ENCODE results near the gene OR6C2.
"Not testable (repeated sequence)": the region's sequence is repeated elsewhere in the genome, so short reads cannot be mapped to it uniquely, and the experiment has no call there.

Gene OR6C2

DNA sequence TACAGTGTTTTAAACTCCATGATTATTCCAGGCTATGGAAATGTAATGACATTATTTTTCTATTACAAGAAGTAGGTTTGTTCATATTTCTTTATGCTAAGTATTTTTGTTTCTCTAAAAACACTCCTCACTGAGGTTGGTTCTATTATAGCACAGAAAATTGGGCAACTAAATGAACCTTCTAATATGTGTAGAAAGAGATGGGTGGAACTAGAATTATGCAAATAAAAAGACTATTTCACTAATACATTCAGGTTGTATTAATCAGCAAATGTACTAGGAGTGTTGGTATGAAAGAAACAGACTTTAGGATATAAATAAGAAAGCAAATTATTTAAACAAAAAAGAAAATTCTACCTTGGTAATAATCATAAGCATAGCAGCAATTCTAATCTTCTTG is 4.9 kb downstream of the OR6C2 start:
- TF ChIP-seq, protein P1, sequence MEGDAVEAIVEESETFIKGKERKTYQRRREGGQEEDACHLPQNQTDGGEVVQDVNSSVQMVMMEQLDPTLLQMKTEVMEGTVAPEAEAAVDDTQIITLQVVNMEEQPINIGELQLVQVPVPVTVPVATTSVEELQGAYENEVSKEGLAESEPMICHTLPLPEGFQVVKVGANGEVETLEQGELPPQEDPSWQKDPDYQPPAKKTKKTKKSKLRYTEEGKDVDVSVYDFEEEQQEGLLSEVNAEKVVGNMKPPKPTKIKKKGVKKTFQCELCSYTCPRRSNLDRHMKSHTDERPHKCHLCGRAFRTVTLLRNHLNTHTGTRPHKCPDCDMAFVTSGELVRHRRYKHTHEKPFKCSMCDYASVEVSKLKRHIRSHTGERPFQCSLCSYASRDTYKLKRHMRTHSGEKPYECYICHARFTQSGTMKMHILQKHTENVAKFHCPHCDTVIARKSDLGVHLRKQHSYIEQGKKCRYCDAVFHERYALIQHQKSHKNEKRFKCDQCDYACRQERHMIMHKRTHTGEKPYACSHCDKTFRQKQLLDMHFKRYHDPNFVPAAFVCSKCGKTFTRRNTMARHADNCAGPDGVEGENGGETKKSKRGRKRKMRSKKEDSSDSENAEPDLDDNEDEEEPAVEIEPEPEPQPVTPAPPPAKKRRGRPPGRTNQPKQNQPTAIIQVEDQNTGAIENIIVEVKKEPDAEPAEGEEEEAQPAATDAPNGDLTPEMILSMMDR (IDR thresholded peaks at IDR 0.05; ENCODE audit: low read depth, low read length): no peak
- H3K4me3 ChIP-seq (ENCODE audit: low read depth, low read length): no peak overlapping the region
- in situ Hi-C loops (cut with HindIII; ENCODE audit: low sequenced_read_pairs): no loop called here
- DNase-seq (ENCODE audit: low read depth, low spot score): no peak

DNA sequence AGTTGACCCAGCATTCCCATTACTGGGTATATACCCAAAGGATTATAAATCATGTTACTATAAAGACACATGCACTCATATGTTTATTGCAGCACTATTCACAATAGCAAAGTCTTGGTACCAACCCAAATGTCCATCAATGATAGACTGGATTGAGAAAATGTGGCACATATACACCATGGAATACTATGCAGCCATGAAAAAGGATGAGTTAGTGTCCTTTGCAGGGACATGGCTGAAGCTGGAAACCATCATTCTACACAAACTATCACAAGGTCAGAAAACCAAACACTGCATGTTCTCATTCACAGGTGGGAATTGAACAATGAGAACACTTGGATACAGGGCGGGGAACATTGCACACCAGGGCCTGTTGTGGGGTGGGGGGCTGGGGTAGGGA is 21.1 kb downstream of the OR6C2 start:
- in situ Hi-C loops (cut with HindIII; ENCODE audit: low sequenced_read_pairs); H3K4me3 ChIP-seq (ENCODE audit: low read depth, low read length); DNase-seq (ENCODE audit: low read depth, low spot score): not testable (repeated sequence)

DNA sequence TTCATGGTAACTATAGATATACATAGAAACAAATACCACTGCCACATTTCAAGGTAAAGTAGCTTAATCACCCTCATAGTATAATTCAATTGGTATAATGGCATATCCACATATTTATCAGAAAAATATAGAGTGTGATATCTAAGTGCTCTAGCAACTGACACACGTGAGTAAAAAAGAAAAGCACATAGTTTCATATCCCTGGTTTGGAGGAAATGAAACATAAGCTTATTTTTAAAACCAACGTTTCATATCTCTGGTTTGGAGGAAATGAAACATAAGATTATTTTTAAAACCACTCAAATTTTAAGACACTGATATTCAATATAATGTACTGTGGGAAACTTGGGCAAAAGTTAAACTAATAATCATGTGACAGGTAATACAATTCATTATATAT is 24.0 kb downstream of the OR6C2 start:
- in situ Hi-C loops (cut with HindIII; ENCODE audit: low sequenced_read_pairs): no loop called here
- DNase-seq (ENCODE audit: low read depth, low spot score): no peak
- TF ChIP-seq, protein P1 (IDR thresholded peaks at IDR 0.05; ENCODE audit: low read depth, low read length): no peak
- no peak overlapping the region for H3K4me3 ChIP-seq (ENCODE audit: low read depth, low read length)

DNA sequence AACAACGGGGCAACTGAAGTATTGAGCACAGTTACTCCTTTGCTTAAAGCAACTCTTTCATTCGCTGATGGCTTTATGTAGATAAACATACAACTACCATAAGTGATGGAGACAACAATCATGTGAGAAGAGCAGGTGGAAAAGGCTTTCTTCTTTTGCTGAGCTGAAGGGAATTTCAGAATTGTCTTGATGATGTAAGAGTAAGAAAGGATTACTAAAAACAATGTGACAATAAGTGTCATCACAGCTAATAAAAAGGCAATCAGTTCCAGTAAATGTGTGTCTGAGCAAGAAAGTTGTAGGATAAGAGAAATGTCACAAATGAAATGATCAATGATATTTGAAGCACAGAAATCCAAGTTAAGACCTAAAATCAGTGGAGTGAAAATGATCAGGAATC is 25.4 kb downstream of the OR6C2 start:
- H3K4me3 ChIP-seq (ENCODE audit: low read depth, low read length): no peak overlapping the region
- no peak for DNase-seq (ENCODE audit: low read depth, low spot score)
- TF ChIP-seq, protein P1 (IDR thresholded peaks at IDR 0.05; ENCODE audit: low read depth, low read length): no peak
- in situ Hi-C loops (cut with HindIII; ENCODE audit: low sequenced_read_pairs): no loop called here

DNA sequence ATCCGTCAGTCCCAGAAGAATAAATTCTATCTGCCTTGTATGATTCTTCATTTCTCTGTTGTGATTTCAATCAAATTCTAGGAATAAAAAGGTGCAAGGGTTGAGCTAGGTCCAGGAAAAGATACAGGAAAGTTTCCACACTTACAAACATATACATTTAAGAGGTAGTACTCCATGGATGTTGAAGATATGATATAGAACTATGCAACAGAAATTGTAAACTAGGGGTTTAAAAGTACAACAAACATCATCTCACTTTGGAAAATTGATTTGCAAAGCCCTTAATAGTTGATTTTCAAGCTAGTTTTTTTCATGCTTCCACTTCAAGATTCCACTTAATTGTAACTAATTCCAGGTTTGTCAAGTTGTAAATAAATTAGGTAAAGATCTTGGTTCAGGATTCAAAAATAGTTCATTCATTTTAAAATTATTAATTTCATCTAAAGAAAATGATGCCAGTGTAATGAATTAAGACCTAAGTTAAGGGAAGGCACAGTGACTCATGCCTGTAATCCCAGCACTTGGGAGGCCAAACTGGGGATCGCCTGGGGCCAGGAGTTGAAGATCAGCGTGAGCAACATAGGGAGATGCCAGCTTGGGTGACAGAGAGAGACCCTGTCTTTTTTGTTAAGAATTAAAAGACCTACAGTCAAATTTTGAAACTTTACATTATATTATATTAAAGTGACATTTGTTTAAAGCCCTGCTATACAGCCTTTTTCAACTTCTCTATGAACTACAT is 26.4 kb downstream of the OR6C2 start, which contains the start of gene OR6C70:
Gene OR6C70, minus strand, starts transcription at position 51 of the 742 bp plus-strand sequence. Its CDS starts 0 bp downstream, at position 51.
- no peak within 1 kb of the TSS for H3K4me3 ChIP-seq (ENCODE audit: low read depth, low read length)
- in situ Hi-C loops (cut with HindIII; ENCODE audit: low sequenced_read_pairs): no loop called here
- TF ChIP-seq, protein P1 (IDR thresholded peaks at IDR 0.05; ENCODE audit: low read depth, low read length): no peak
- DNase-seq (ENCODE audit: low read depth, low spot score): no peak

DNA sequence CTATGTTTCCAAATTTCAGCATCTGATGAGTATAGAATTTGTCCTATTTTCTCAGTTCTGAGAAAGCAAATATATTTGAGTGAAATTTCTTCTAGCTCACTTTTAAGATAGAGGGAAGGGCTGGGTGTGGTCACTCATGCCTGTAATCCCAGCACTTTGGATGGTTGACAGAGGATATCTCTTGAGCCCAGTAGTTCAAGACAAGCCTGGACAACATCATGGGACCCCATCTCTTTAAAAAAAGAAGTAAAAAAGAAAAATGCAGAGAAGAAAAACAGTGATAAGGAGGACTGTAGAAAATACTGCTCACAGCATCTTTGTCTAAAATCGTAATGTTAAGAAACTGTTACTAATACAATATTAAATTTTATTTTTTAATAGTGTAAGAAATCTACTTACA is 28.4 kb downstream of the OR6C2 start:
- H3K4me3 ChIP-seq (ENCODE audit: low read depth, low read length): no peak overlapping the region
- in situ Hi-C loops (cut with HindIII; ENCODE audit: low sequenced_read_pairs): no loop called here
- TF ChIP-seq, protein P1 (IDR thresholded peaks at IDR 0.05; ENCODE audit: low read depth, low read length): no peak
- DNase-seq (ENCODE audit: low read depth, low spot score): no peak

DNA sequence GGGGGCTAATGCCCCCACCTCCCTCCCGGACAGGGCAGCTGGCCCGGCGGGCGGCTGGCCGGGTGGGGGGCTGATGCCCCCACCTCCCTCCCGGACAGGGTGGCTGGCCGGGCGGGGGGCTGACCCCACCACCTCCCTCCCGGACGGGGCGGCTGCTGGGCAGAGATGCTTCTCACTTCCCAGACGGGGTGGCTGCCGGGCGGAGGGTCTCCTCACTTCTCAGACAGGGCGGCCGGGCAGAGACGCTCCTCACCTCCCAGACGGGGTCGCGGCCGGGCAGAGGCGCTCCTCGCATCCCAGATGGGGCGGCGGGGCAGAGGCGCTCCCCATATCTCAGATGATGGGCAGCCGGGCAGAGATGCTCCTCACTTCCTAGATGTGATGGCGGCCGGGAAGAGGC is 35.3 kb downstream of the OR6C2 start:
- in situ Hi-C loops (cut with HindIII; ENCODE audit: low sequenced_read_pairs); DNase-seq (ENCODE audit: low read depth, low spot score): not testable (repeated sequence)

DNA sequence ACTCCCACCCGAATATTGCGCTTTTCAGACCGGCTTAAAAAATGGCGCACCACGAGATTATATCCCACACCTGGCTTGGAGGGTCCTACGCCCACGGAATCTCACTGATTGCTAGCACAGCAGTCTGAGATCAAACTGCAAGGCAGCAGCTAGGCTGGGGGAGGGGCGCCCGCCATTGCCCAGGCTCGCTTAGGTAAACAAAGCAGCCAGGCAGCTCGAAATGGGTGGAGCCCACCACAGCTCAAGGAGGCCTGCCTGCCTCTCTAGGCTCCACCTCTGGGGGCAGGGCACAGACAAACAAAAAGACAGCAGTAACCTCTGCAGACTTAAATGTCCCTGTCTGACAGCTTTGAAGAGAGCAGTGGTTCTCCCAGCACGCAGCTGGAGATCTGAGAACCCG is 40.4 kb downstream of the OR6C2 start:
- DNase-seq (ENCODE audit: low read depth, low spot score); H3K4me3 ChIP-seq (ENCODE audit: low read depth, low read length); in situ Hi-C loops (cut with HindIII; ENCODE audit: low sequenced_read_pairs): not testable (repeated sequence)

More for the DNA sequence above, 35.3 kb downstream of the OR6C2 start:
- not testable (repeated sequence) for H3K4me3 ChIP-seq (ENCODE audit: low read depth, low read length)
